Endothelial cell of umbilical vein (primary cell): ENCODE results near the gene CMIP. TPM values are rescaled to one million over a fixed set of nuclear protein-coding genes. Genes with fewer than 3 reads are reported as not detected.

Source experiments
- BruUV-seq: library from RNA; stranded (reverse); fragments of 400-500 nt; replicated peaks from 2 replicates; lab custom pipeline; 2021; lab: Mats Ljungman, UMichigan
- CTCF ChIA-PET: fragments of 300-600, 350-600 bp; sonication (Branson Sonifier 250); formaldehyde crosslinking; loops from one replicate; lab custom pipeline; 2021; ENCODE audit warnings: antibody characterized with exemption, inconsistent platforms; lab: Charles Lee
- POLR2A ChIA-PET: fragments of 300-600, 350-600 bp; sonication (Branson Sonifier 250); formaldehyde crosslinking; loops from one replicate; lab custom pipeline; 2021; ENCODE audit warnings: antibody characterized with exemption, inconsistent platforms; lab: Charles Lee
- DNase-seq: peaks from one replicate; pipeline ENCODE4 v3.0.0-alpha.2; 2011; ENCODE audit warnings: low read depth, low spot score
- FAIRE-seq: peaks from 2 replicates; lab custom pipeline; 2011; peaks lifted over from hg19 to GRCh38; lab: Jason Lieb, UNC
- H2AFZ ChIP-seq: 2 replicates; pipeline ENCODE4 v1.6.0; 2012; ENCODE audit warnings: low read depth, low read length, control low read depth, inconsistent platforms
- H3K27ac ChIP-seq: 2 replicates; pipeline ENCODE4 v1.5.1; 2011; ENCODE audit warnings: low read depth, mild to moderate bottlenecking, control low read depth, low read length, moderate library complexity; ENCODE audit not compliant: insufficient read depth
- H3K27me3 ChIP-seq, 2 experiments: 2 replicates each; pipeline versions ENCODE4 v1.6.0 to v1.6.1; 2011; ENCODE audit warnings: low read length in 2 of 2, mixed read lengths in 1 of 2; ENCODE audit not compliant: control insufficient read depth in 2 of 2, insufficient read depth in 2 of 2
- H3K36me3 ChIP-seq, 2 experiments: 2 replicates in 1 of 2; 3 replicates in 1 of 2; pipeline ENCODE4 v1.5.1; 2011; ENCODE audit warnings: low read length in 2 of 2, mild to moderate bottlenecking in 1 of 2, moderate library complexity in 1 of 2; ENCODE audit not compliant: control insufficient read depth in 2 of 2, insufficient read depth in 2 of 2; ENCODE audit errors: extremely low read depth in 1 of 2
- H3K4me1 ChIP-seq: 3 replicates; pipeline ENCODE4 v1.5.1; 2011; ENCODE audit warnings: mild to moderate bottlenecking, low read length; ENCODE audit not compliant: control insufficient read depth, insufficient read depth; ENCODE audit errors: extremely low read depth
- H3K4me2 ChIP-seq: 2 replicates; pipeline ENCODE4 v1.6.1; 2011; ENCODE audit warnings: low read length, control low read depth, mixed read lengths; ENCODE audit not compliant: insufficient read depth
- H3K4me3 ChIP-seq, 3 experiments: fragments of 200-600 bp in 1 of 3; sonication (generic), shearing (Covaris generic) in 1 of 3; replicated peaks in 1 of 3; 2 replicates each; pipeline ENCODE4 v1.5.1; 2011 to 2016; ENCODE audit warnings: control low read depth in 3 of 3, low read length in 3 of 3, mild to moderate bottlenecking in 2 of 3, inconsistent platforms in 1 of 3, low read depth in 1 of 3, moderate library complexity in 1 of 3; ENCODE audit not compliant: insufficient read depth in 1 of 3
- H3K79me2 ChIP-seq: 2 replicates; pipeline ENCODE4 v1.6.0; 2012; ENCODE audit warnings: low read length, inconsistent platforms; ENCODE audit not compliant: control insufficient read depth, insufficient read depth
- H3K9ac ChIP-seq: replicated peaks from 2 replicates; pipeline ENCODE3; 2011; ENCODE audit warnings: low read length, control low read depth; ENCODE audit not compliant: insufficient read depth; ENCODE audit errors: extremely low read depth
- H3K9me1 ChIP-seq: replicated peaks from 3 replicates; pipeline ENCODE4 v1.6.0; 2011; ENCODE audit warnings: mild to moderate bottlenecking, low read length; ENCODE audit not compliant: control insufficient read depth, insufficient read depth; ENCODE audit errors: extremely low read depth
- H3K9me3 ChIP-seq: replicated peaks from 2 replicates; pipeline ENCODE4 v1.5.1; 2012; ENCODE audit warnings: low read length, inconsistent platforms; ENCODE audit not compliant: control insufficient read depth, insufficient read depth
- H4K20me1 ChIP-seq: replicated peaks from 2 replicates; pipeline ENCODE3; 2011; ENCODE audit warnings: mild to moderate bottlenecking, low read length; ENCODE audit not compliant: control insufficient read depth, insufficient read depth; ENCODE audit errors: extremely low read depth
- EZH2 ChIP-seq: IDR thresholded peaks from 2 replicates; pipeline ENCODE4 v1.6.1; 2012; ENCODE audit warnings: borderline replicate concordance, low read depth, mild to moderate bottlenecking, moderate library complexity, low read length, inconsistent platforms; ENCODE audit not compliant: severe bottlenecking
- FOS ChIP-seq: IDR thresholded peaks from 2 replicates; pipeline ENCODE4 v1.6.1; 2011; ENCODE audit warnings: mild to moderate bottlenecking, low read length, moderate library complexity, borderline replicate concordance; ENCODE audit not compliant: insufficient read depth
- GATA2 ChIP-seq: IDR thresholded peaks from 2 replicates; pipeline ENCODE4 v1.7.0; 2011; ENCODE audit warnings: low read depth, mild to moderate bottlenecking, moderate library complexity, mixed read lengths, low read length; ENCODE audit not compliant: insufficient read length, insufficient read depth
- JUN ChIP-seq: IDR thresholded peaks from 2 replicates; pipeline ENCODE4 v1.6.1; 2011; ENCODE audit warnings: borderline replicate concordance, low read depth; ENCODE audit not compliant: insufficient read length, insufficient read depth
- MYC ChIP-seq: IDR thresholded peaks from one replicate; pipeline ENCODE4 v1.6.1; 2011; ENCODE audit warnings: mild to moderate bottlenecking, low read depth, low read length
- POLR2A ChIP-seq: IDR thresholded peaks from 2 replicates; pipeline ENCODE4 v1.6.1; 2012; ENCODE audit warnings: low read depth, mild to moderate bottlenecking, control low read depth, low read length
- POLR2AphosphoS5 ChIP-seq: IDR thresholded peaks from 2 replicates; pipeline ENCODE4 v1.6.1; 2012; ENCODE audit warnings: low read depth, mild to moderate bottlenecking, control low read depth, low read length, moderate library complexity; ENCODE audit not compliant: insufficient read depth
- dilution Hi-C: fragments of 300-500 bp; cut with MboI; formaldehyde crosslinking; loops from one replicate; pipeline ENCODE4 v1.15.0; 2019; ENCODE audit warnings: low sequenced_read_pairs; ENCODE audit not compliant: extremely low pct_ligation_motif_present
- intact Hi-C: fragments of 100-400 bp; cut with micrococcal nuclease; formaldehyde crosslinking; loops from one replicate; pipeline ENCODE4 v1.10.0; 2022
- polyA plus RNA-seq, 4 experiments: library from polyadenylated mRNA; depleted of rRNA in 3 of 4; stranded (reverse) in 3 of 4; unstranded in 1 of 4; fragments of >200 nt; gene quantifications; 2 replicates each; pipeline versions ENCODE4 v1.2.1 to v1.2.3, GENCODE V29; 2011 to 2012; ENCODE audit warnings: missing spikeins in 1 of 4
- total RNA-seq: library from RNA; stranded (reverse); gene quantifications from 2 replicates; pipeline ENCODE4 v1.2.3, GENCODE V29; 2021
- TF ChIP-seq, protein P1 (sequence below), 2 donors: IDR thresholded peaks; 1 replicate in 1 of 2; 2 replicates in 1 of 2; pipeline ENCODE4 v1.5.1; 2011; ENCODE audit warnings: low read length in 2 of 2, mild to moderate bottlenecking in 2 of 2, moderate library complexity in 2 of 2, control low read depth in 1 of 2, inconsistent platforms in 1 of 2, low read depth in 1 of 2; ENCODE audit not compliant: insufficient read depth in 1 of 2; ENCODE audit errors: extremely low read depth in 1 of 2
- TF ChIP-seq, protein P2 (sequence below): IDR thresholded peaks from 2 replicates; pipeline ENCODE4 v1.6.1; 2011; ENCODE audit not compliant: insufficient read depth, insufficient read length

The CMIP gene
- total and polyA plus RNA-seq, 2 donors (not counting 3 experiments of a cell fraction or from before 2014, with no cell fraction given): 29.0 to 101 TPM

DNA sequence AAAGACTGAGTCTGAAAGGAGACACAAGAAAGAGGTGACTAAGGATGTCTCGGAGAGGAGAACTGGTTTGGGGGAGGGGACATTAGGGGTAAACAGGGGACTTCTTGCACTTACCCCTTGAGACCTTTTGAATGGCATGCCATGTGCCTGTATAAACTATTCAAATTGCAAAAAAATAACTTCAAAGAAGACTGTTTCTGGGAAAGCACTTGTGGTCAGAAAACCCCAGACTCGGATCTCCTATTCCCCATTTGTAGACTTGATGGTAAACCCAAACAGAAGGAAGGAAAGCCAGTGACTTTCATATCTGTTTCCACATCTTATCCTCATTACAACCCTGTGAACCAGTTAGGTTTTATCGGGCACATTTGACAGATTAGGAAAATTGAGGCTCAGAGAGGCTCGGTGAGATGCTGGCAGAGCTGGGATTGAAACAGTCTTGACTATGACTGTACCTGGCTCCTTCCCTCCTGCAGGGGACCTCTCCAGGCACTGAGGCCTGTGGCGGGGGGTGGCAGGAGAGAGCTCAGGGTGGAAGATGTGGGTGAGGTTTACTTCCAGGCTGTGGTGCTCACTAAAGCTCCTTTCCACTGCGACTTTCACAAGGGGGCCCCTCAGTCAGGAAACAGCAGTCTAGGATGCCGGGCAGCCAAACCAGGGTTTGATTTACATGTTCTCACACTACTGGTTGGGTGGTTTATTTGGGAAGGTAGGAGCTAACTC, 304.0 kb downstream of the CMIP start:
- DNase-seq: no peak
- Histone ChIP-seq H3K9me1 (no peaks in the 10 kb centered on the region), H3K27me3 (no peaks in the 10 kb centered on the region), H3K79me2 (no peaks in the 10 kb centered on the region), H3K4me3 (no peak overlapping the region), H3K9ac (no peak overlapping the region), H2AFZ (no peak overlapping the region), H4K20me1 (no peaks in the 10 kb centered on the region), H3K4me1 (peaks cover 7% of the 10 kb centered on the region), H3K4me2 (no peak overlapping the region), H3K36me3 (no peaks in the 10 kb centered on the region), H3K27ac (no peak overlapping the region), H3K9me3 (no peaks in the 10 kb centered on the region)
- TF ChIP-seq JUN (no peak), FOS (no peak), GATA2 (no peak), EZH2 (no peak), POLR2A (no peak), MYC (no peak), POLR2AphosphoS5 (no peak)
- TF ChIP-seq, protein P1, sequence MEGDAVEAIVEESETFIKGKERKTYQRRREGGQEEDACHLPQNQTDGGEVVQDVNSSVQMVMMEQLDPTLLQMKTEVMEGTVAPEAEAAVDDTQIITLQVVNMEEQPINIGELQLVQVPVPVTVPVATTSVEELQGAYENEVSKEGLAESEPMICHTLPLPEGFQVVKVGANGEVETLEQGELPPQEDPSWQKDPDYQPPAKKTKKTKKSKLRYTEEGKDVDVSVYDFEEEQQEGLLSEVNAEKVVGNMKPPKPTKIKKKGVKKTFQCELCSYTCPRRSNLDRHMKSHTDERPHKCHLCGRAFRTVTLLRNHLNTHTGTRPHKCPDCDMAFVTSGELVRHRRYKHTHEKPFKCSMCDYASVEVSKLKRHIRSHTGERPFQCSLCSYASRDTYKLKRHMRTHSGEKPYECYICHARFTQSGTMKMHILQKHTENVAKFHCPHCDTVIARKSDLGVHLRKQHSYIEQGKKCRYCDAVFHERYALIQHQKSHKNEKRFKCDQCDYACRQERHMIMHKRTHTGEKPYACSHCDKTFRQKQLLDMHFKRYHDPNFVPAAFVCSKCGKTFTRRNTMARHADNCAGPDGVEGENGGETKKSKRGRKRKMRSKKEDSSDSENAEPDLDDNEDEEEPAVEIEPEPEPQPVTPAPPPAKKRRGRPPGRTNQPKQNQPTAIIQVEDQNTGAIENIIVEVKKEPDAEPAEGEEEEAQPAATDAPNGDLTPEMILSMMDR (IDR thresholded peaks at IDR 0.05; ENCODE audit: extremely low read depth in 1 of 2, insufficient read depth in 1 of 2, low read depth in 1 of 2, low read length in 2 of 2): no peak
- TF ChIP-seq, protein P2, sequence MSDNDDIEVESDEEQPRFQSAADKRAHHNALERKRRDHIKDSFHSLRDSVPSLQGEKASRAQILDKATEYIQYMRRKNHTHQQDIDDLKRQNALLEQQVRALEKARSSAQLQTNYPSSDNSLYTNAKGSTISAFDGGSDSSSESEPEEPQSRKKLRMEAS: no peak
- dilution Hi-C loops: loop anchor here (25.0 kb wide), 1 partner anchor 361 kb away; no protein-coding TSS in a partner anchor
- no TSS peak for BruUV-seq
- no peak for FAIRE-seq
- intact Hi-C loops: no loop called here
- CTCF ChIA-PET: interaction anchor here (0.7 to 1.5 kb wide), 5 partner anchors 12 to 137 kb away, joined by 3 to 5 read pairs (median 3); no protein-coding TSS in a partner anchor
- POLR2A ChIA-PET: no interaction called here
